Fibroblast of lung (primary cell): Measurements from ENCODE around the gene SMARCAL1. TPM values are rescaled to one million over a fixed set of nuclear protein-coding genes. Genes with fewer than 3 reads are reported as not detected.

Source experiments
- DNase-seq, 2 donors: peaks; one replicate each; pipeline versions ENCODE4 v3.0.0 to v3.0.0-alpha.2; 2010; ENCODE audit warnings: low read depth in 2 of 2
- H2AFZ ChIP-seq: 2 replicates; pipeline ENCODE4 v1.5.1; 2012; ENCODE audit warnings: low read length, control low read depth, inconsistent platforms
- H3K27ac ChIP-seq: 2 replicates; pipeline ENCODE4 v1.5.1; 2011; ENCODE audit warnings: low read length, control low read depth; ENCODE audit not compliant: insufficient read depth
- H3K27me3 ChIP-seq: 2 replicates; pipeline ENCODE4 v1.5.1; 2011; ENCODE audit warnings: mild to moderate bottlenecking, low read length; ENCODE audit not compliant: control insufficient read depth, insufficient read depth
- H3K36me3 ChIP-seq: 2 replicates; pipeline ENCODE4 v1.5.1; 2011; ENCODE audit warnings: low read length; ENCODE audit not compliant: control insufficient read depth, insufficient read depth
- H3K4me1 ChIP-seq: 2 replicates; pipeline ENCODE4 v1.5.1; 2011; ENCODE audit warnings: low read length; ENCODE audit not compliant: control insufficient read depth, insufficient read depth; ENCODE audit errors: extremely low read depth
- H3K4me2 ChIP-seq: 2 replicates; pipeline ENCODE4 v1.5.1; 2011; ENCODE audit warnings: low read length, control low read depth; ENCODE audit not compliant: insufficient read depth; ENCODE audit errors: extremely low read depth
- H3K4me3 ChIP-seq, 4 experiments: fragments of 200-600 bp in 1 of 4; sonication (generic) in 1 of 4; replicated peaks in 1 of 4; 2 replicates each; pipeline ENCODE4 v1.5.1; 2011 to 2016; ENCODE audit warnings: low read length in 4 of 4, low read depth in 3 of 4, mild to moderate bottlenecking in 3 of 4, control low read depth in 2 of 4, inconsistent platforms in 1 of 4, mixed read lengths in 1 of 4; ENCODE audit not compliant: insufficient read depth in 1 of 4; ENCODE audit errors: control extremely low read depth in 1 of 4
- H3K79me2 ChIP-seq: 2 replicates; pipeline ENCODE4 v1.5.1; 2012; ENCODE audit warnings: mild to moderate bottlenecking, low read length, inconsistent platforms; ENCODE audit not compliant: control insufficient read depth, insufficient read depth
- H3K9ac ChIP-seq: 2 replicates; pipeline ENCODE4 v1.5.1; 2011; ENCODE audit warnings: mild to moderate bottlenecking, low read length, control low read depth; ENCODE audit not compliant: insufficient read depth
- H3K9me3 ChIP-seq: 2 replicates; pipeline ENCODE4 v1.5.1; 2012; ENCODE audit warnings: low read depth, low read length; ENCODE audit not compliant: control insufficient read depth, insufficient read depth
- H4K20me1 ChIP-seq: 2 replicates; pipeline ENCODE4 v1.5.1; 2011; ENCODE audit warnings: low read length; ENCODE audit not compliant: control insufficient read depth, insufficient read depth; ENCODE audit errors: extremely low read depth
- CTCF ChIP-seq, 2 donors: IDR thresholded peaks in 1 of 2; conservative IDR thresholded peaks in 1 of 2; 1 replicate in 1 of 2; 2 replicates in 1 of 2; pipeline ENCODE4 v1.5.1; 2011 to 2012; ENCODE audit warnings: low read length in 2 of 2, control low read depth in 1 of 2, inconsistent platforms in 1 of 2, low read depth in 1 of 2, mild to moderate bottlenecking in 1 of 2
- EZH2 ChIP-seq: IDR thresholded peaks from 2 replicates; pipeline ENCODE4 v1.5.1; 2012; ENCODE audit warnings: low read length, control low read depth, mild to moderate bottlenecking; ENCODE audit errors: missing control alignments
- polyA minus RNA-seq: library from RNA; depleted of rRNA, polyadenylated mRNA; stranded (reverse); fragments of >200 nt; gene quantifications from 2 replicates; pipeline ENCODE4 v1.2.3, GENCODE V29; 2011; ENCODE audit warnings: low replicate concordance
- polyA plus RNA-seq, 2 donors: library from polyadenylated mRNA; depleted of rRNA in 1 of 2; stranded (reverse) in 1 of 2; unstranded in 1 of 2; fragments of >200 nt; gene quantifications; 2 replicates each; pipeline ENCODE4 v1.2.1, GENCODE V29; 2011 to 2012; ENCODE audit warnings: missing spikeins in 1 of 2
- total RNA-seq: library from RNA; depleted of rRNA; stranded (reverse); fragments of >200 nt; gene quantifications from 2 replicates; pipeline ENCODE4 v1.2.1, GENCODE V29; 2014

SMARCAL1 gene
- total RNA-seq, result 11.8 and 25.1 TPM in 2 replicates
- 21.5 and 29.0 TPM in 2 replicates for polyA plus RNA-seq
- 16.6 and 19.9 TPM in 2 replicates for polyA plus RNA-seq (2012)
- polyA minus RNA-seq, result 34.3 and 40.9 TPM in 2 replicates

DNA sequence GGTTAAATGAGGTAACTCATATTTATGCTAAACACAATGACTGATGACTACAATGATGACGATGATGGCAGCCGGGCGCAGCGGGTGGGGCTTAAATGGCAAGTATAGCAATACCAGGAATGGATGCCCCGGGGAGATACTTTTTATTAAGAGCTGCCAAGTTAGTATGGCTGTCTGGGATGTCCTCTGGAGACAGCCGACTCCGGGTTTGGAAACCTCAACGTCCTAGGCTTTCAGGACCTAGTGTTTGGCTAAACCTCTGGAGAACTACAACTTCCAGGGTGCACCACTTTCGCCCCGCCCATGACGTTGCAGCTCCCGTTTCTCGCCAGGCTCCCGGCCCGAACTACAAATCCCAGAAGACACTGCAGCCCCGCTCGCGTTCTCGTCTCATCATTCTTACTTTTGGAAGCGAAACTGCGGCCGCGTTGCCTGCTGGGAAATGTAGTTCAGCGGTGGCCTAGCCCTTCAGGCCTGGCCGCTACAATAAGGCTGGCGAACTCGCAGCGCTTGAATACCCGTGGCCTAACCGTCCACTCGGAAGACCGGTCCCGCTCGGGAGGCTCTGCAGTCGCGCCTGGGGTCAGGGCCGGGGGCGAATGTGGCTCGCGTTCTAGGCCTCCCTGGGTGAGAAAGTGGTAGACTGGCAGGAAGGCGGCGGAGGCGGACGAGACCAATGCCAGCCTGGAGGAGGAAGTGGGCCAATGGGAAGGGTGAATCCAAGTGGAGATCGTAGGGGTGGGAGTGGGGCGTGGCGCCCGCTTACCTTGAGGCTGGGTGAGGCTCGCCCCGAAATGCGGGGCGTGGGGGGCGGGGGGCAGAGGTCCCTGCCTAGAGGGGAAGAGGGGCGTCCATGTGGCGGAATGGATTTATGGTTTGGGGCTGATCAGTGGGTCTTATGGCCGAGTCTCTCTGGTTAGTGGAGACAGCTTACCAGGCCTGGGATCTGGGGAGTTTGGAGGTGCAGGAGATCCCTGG lies at the start of gene SMARCAL1:
Gene SMARCAL1, plus strand, starts transcription at position 463 of the 978 bp plus-strand sequence. CDS start 2,221 bp downstream, outside the sequence.
- H3K9ac ChIP-seq, result peak within 1 kb of the TSS; percentile 96
- H4K20me1 ChIP-seq, result no peaks in the 10 kb centered on the region
- no peaks in the 10 kb centered on the region for H3K9me3 ChIP-seq
- no peaks in the 10 kb centered on the region for H3K4me1 ChIP-seq
- H3K27ac ChIP-seq, result peak within 1 kb of the TSS; percentile 94
- peak within 1 kb of the TSS; percentile 81 to 90 (median 84) for H3K4me3 ChIP-seq
- TF ChIP-seq CTCF (conservative IDR thresholded peaks at IDR 0.05 in 1 of 2, IDR thresholded peaks at IDR 0.05 in 1 of 2; ENCODE audit: low read depth in 1 of 2, low read length in 2 of 2), result no peak
- no peak for TF ChIP-seq EZH2
- H3K27me3 ChIP-seq, result no peaks in the 10 kb centered on the region
- H3K4me2 ChIP-seq, result peak within 1 kb of the TSS; percentile 90
- H3K79me2 ChIP-seq, result peaks cover 4% of the 10 kb centered on the region
- H2AFZ ChIP-seq, result peak within 1 kb of the TSS; percentile 98
- DNase-seq, result peak; percentile 95 to 98
- peaks cover 7% of the 10 kb centered on the region for H3K36me3 ChIP-seq

DNA sequence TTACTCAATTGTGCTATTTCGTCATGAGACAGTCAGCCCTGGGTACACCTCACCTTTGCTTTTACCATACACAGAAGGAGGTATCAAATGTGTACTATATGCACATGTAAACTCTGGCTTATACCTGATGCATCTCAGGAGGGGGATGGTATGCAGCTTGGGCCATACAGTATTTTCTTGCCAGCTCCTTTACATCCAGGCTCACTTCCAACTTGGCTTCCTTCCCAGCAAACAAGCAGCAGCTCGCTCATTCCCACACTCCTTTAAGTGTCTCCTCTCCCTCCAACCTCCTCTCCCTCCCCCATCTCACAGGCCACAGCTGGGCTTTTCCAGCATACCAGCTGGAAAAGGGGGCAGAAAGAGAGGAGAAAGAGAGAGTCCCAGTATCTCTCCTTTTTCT lies 49.6 kb upstream of the SMARCAL1 start:
- no peaks in the 10 kb centered on the region for H3K27me3 ChIP-seq
- H3K9ac ChIP-seq, result no peak overlapping the region
- no peak overlapping the region for H3K4me3 ChIP-seq
- H4K20me1 ChIP-seq, result no peaks in the 10 kb centered on the region
- H3K4me1 ChIP-seq, result peaks cover 7% of the 10 kb centered on the region
- H3K9me3 ChIP-seq, result no peaks in the 10 kb centered on the region
- TF ChIP-seq EZH2 (no peak), CTCF (conservative IDR thresholded peaks at IDR 0.05 in 1 of 2, IDR thresholded peaks at IDR 0.05 in 1 of 2; ENCODE audit: low read depth in 1 of 2, low read length in 2 of 2) (no peak)
- H3K79me2 ChIP-seq, result peaks cover 7% of the 10 kb centered on the region
- H3K27ac ChIP-seq, result no peak overlapping the region
- DNase-seq, result peak; percentile 69 to 90
- no peak overlapping the region for H2AFZ ChIP-seq
- H3K4me2 ChIP-seq, result no peak overlapping the region
- no peaks in the 10 kb centered on the region for H3K36me3 ChIP-seq

DNA sequence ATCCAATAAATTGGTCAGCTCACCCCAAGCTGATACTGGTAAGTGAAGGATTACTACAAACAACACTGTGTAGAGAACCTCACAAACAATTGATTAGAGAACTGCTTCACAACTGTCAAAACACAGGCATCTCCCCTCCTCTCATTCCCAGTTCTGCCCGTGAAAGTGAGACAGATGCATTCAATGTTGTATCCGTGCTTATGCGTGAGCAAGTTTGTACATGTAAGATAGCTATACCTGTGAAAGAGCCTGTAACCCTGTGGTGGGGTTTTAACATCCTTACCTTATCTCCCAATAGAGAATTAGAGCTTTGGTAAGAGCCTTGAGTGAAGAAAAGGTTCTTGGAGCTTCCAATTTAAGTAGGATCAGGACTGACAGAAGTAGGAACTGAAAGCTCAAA lies 49.1 kb upstream of the SMARCAL1 start:
- no peak overlapping the region for H3K4me2 ChIP-seq

More for the DNA sequence above, 49.1 kb upstream of the SMARCAL1 start:
- Histone ChIP-seq H3K9me3 (no peaks in the 10 kb centered on the region), H3K79me2 (peaks cover 7% of the 10 kb centered on the region), H3K36me3 (no peaks in the 10 kb centered on the region), H4K20me1 (no peaks in the 10 kb centered on the region), H3K9ac (no peak overlapping the region), H2AFZ (no peak overlapping the region), H3K4me1 (peaks cover 7% of the 10 kb centered on the region), H3K27me3 (no peaks in the 10 kb centered on the region), H3K27ac (no peak overlapping the region), H3K4me3 (no peak overlapping the region)
- TF ChIP-seq EZH2, result no peak
- DNase-seq, result no peak
